NCI-H82 treated with DMSO at 0.1 percent for 48 hours (cell line): ENCODE results near the gene ARHGAP12.
"Not testable (repeated sequence)": the region's sequence is repeated elsewhere in the genome, so short reads cannot be mapped to it uniquely, and the experiment has no call there.

Experiments used
- DNase-seq: peaks from one replicate; lab custom pipeline; 2025; ENCODE audit not compliant: unreplicated experiment; lab: John Stamatoyannopoulos, UW

The ARHGAP12 gene

GRCh38 chr10:31773749-31774298 is 154.8 kb downstream of the ARHGAP12 start:
- DNase-seq: no peak

DNA sequence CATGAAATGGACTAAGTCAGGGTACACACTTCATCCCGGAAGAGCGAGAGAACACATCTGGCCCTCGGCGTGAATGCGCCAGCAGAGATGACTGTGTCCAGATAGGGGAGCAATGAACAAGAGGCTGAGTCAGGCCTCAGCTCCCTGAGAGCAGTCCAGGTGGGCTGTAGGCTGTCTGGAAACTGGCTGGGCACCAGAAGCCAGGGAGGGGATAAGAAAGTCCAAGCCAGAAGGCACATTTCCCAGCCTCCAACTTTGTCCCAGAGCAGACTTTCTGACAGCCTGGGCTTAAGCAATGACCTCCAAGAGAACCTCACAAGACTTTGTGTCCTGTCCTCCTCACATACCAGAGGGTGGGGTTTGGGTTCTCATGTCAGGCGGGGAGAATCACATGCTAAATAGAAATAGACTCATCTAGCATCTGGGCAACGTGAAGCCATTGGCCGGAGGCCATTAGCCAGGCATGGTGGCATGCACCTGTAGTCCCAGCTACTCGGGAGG is 157.2 kb downstream of the ARHGAP12 start:
- no peak for DNase-seq

GRCh38 chr10:31770307-31770902 is 158.2 kb downstream of the ARHGAP12 start:
- DNase-seq: no peak

DNA sequence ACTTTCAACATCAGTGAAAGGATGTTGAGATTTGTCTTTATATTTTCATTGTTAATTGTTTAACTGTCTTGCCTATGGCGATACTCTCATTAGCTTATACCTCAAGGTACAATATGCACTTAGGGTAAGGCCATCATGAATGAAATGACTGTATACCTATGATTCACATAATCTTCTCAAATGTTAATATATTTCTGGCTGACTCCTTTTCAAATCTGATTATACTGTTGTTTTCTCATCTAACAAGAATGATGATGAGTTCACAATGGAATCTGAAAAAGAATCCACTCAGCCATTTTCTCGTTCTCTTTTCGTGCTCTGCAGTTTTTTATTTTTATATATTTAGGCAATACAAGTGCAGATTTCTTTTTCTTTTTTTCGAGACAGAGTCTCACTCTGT is 159.1 kb downstream of the ARHGAP12 start:
- DNase-seq: no peak

GRCh38 chr10:31768935-31769334 is 159.7 kb downstream of the ARHGAP12 start:
- DNase-seq: not testable (repeated sequence)

GRCh38 chr10:31768467-31768866 is 160.2 kb downstream of the ARHGAP12 start:
- no peak for DNase-seq

DNA sequence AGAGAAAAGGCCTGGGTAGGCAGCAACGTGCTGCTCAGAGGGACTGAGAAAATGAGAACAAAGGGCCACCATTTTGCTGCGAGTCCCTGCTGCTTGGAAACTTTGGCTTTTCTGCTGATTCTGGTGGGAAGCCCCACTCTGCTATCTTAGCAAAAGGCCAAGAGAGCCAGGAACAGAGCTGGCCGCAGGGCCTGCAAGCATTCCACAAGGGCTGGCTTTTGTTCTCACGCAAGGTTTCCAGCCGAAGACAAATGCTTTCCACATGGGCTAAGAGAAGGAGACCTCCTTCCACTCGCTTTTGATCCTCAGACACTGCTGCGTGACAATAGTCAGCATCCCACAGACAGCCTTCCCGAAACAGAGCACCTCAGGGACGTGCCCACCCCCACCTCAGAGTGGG is 163.1 kb downstream of the ARHGAP12 start:
- no peak for DNase-seq

DNA sequence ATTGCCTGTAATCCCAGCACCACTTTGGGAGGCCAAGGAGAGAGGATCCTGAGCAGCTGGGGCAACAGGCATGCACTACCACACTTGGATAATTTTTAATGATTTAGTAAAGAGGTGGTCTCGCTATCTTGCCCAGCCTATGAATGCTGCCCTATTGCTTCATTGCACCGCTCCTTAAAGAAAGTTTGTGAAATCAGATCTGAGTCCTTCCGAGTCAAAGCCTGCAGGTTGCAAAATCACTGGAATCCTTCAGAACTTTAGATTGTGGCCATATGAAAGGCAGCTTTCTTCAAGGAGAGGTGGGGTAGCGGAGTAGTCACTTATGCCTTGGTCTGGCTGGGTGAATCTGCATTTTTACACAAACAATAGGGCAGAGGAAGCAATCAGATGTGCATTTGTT is 166.3 kb downstream of the ARHGAP12 start:
- DNase-seq: no peak

DNA sequence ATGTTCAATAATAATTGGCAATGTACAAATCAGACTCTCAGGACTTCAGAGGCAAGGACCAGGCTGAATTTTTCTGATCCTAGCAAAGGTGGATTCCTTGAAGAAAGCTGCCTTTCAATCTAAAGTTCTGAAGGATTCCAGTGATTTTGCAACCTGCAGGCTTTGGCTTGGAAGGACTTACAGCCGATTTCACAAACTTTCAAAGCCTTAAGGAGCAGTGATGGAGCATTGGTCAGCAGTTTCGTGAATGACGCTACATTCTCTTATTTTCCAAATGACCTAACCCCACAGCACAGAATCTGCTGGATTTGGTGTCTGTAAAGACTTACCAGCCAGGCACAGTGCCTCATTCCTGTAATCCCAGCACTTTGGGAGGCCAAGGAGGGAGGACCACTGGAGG is 167.5 kb downstream of the ARHGAP12 start:
- no peak for DNase-seq

DNA sequence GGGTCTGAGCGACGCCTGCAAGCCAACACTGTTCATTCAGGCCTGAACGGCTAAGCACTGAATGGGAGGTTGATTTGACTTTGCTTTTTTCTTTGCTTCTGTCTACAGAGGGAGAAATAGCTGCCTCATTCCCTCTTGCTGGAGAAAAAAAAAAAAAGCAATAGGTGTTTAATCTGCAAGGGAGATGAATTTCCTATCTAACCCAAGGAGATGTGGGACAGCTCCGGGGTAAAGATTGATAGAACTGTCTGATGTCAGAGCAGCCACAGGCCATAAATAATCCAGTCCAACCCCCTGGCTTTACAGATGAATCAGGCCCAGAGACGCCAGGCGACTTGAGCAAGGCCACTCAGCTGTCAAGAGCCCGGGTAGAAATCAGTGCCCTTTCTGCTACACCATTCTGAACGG is 168.0 kb downstream of the ARHGAP12 start:
- no peak for DNase-seq

GRCh38 chr10:31759799-31760626 is 168.6 kb downstream of the ARHGAP12 start:
- peak; percentile 96 for DNase-seq

- DNase-seq: no peak
Observed at GRCh38 chr10:31759124-31759798, 169.4 kb downstream of the ARHGAP12 start.

DNA sequence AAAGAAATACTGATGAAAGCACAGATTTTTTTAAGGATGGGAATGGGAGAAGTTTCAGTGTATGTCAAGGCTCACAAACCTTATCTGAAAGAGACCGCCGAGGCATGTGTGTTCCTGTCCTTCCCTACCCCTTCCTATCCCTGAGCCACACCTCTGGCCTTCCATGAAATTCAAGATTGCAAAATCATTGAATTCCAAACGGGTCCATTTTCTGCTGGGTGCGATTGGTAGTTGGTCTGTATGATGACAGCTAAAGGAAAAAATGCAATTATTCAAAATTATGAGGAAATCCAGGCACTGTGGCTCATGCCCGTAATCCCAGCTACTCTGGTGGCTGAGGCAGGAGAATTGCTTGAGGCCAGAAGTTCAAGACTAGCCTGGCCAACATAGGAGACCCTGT is 170.1 kb downstream of the ARHGAP12 start:
- no peak for DNase-seq

GRCh38 chr10:31757831-31758230 is 170.8 kb downstream of the ARHGAP12 start:
- DNase-seq: no peak

DNA sequence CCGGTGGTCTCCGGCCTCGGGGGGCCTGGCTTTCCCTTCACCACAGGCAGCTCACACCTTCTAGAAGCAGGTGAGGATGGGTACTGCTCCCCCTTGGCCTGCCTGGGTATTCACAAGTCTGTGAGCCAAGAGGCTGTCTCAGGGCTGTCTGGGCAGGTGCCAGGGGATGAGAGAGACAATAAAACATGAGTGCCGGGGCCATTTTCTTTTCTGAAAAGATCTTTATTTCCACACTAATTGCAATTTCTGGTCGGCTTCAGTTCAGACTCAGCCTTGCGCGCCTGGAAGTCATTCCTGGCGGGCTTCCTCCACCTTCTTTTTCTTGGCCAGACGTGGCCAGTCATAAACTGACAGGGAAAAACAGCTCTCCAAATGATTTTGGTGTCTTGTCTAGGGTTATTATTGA is 171.2 kb downstream of the ARHGAP12 start:
- DNase-seq: no peak

GRCh38 chr10:31756729-31757110 is 171.9 kb downstream of the ARHGAP12 start:
- DNase-seq: no peak

GRCh38 chr10:31756101-31756728 is 172.4 kb downstream of the ARHGAP12 start:
- no peak for DNase-seq
